ENCODE data around the gene NECTIN1.

NECTIN1 gene

DNA sequence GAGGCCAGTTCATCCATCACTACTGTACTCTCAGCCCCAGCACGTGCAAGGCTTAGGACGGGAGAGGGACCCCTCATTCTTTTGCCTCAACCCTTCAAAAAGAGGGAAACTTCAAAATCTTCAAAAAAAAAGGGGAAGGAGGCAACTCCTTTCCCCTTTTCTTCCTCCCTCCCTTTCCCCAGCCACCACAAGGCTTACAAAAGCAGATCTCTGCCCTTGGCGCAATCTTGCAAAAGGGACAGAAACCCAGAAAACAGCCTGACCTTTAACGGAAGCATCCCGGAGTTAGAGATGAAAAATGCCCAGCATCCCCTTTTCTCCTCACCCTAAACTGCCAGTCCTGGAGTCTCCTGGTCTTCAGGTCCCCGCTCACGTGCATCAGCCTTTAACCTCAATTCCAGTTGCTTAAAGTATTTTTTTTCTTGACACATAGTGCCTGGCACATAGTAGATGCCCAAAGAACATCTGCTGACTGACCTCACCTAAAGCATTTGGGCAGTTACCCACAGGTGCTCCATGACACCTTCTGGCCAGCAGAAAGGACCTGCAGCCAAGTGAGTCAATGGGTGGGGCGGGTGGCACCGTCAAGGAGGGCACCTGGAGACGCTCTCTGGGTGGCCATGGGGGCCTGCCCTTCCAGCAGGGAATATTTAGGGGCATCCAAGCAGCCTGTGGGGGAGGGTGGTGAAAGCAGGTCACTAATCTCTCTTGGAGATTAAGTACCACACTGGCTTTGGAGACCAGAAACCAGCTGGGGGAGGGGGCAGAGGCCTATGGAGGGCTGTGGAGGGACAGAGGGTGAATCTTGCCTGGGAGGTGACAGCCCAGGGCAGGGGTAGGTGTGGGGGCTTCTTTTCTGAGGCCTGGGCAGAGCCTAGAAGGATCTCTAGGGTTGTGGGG, 16.3 kb downstream of the NECTIN1 start:
- H3K4me3 ChIP-seq (replicated peaks in 1 of 2; ENCODE audit: low read depth in 2 of 2, low read length in 2 of 2) = no peak overlapping the region
- TF ChIP-seq, protein P1, sequence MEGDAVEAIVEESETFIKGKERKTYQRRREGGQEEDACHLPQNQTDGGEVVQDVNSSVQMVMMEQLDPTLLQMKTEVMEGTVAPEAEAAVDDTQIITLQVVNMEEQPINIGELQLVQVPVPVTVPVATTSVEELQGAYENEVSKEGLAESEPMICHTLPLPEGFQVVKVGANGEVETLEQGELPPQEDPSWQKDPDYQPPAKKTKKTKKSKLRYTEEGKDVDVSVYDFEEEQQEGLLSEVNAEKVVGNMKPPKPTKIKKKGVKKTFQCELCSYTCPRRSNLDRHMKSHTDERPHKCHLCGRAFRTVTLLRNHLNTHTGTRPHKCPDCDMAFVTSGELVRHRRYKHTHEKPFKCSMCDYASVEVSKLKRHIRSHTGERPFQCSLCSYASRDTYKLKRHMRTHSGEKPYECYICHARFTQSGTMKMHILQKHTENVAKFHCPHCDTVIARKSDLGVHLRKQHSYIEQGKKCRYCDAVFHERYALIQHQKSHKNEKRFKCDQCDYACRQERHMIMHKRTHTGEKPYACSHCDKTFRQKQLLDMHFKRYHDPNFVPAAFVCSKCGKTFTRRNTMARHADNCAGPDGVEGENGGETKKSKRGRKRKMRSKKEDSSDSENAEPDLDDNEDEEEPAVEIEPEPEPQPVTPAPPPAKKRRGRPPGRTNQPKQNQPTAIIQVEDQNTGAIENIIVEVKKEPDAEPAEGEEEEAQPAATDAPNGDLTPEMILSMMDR (IDR thresholded peaks at IDR 0.05; ENCODE audit: low read depth, low read length) = no peak

DNA sequence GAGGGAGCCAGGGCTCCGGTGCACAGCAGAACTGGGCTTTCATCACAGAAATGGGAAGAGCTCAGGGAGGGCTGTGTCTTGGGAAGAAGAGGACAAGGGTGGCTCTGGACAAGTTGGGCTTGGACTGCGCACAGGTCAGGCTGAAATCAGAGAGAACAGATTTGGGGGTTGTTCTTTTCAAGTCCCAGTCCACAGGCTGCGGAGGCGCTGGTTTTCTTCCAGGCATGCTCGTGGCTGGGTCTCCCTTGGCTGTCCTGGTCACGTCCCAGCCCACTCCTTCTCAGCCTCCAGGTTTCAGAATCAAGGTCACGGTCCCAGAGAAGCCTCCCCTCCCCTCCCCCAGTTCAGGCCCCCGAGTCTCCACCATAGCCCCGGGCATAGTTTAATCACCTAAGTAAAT, 17.0 kb downstream of the NECTIN1 start:
- H3K4me3 ChIP-seq (replicated peaks in 1 of 2; ENCODE audit: low read depth in 2 of 2, low read length in 2 of 2) = no peak overlapping the region
- TF ChIP-seq, protein P1 (IDR thresholded peaks at IDR 0.05; ENCODE audit: low read depth, low read length) = no peak
- DNase-seq (ENCODE audit: low read depth in 2 of 2) = no peak

More for the DNA sequence above, 16.3 kb downstream of the NECTIN1 start:
- no peak for DNase-seq (ENCODE audit: low read depth in 2 of 2)

DNA sequence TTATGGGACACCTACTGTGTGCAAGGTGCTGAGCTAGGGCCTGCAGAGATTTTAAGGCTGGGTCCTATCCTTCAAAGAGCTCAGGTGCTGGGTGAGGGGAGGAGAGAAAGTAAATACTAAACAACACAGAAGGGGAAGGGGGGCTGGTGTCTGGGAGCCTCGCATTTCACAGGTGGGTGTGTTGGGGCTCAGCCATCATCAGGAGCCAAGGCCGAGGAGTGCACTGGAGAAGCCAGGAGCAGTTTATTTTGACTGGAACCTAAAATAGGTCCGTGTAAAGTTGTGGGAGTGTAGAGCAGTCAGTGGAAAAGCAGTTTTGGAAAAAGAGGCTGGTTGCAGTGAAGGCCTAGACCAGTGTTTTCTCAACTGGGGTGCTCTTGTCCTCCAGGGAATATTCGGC, 17.5 kb downstream of the NECTIN1 start:
- H3K4me3 ChIP-seq (replicated peaks in 1 of 2; ENCODE audit: low read depth in 2 of 2, low read length in 2 of 2) = no peak overlapping the region
- TF ChIP-seq, protein P1 (IDR thresholded peaks at IDR 0.05; ENCODE audit: low read depth, low read length) = no peak
- no peak for DNase-seq (ENCODE audit: low read depth in 2 of 2)

DNA sequence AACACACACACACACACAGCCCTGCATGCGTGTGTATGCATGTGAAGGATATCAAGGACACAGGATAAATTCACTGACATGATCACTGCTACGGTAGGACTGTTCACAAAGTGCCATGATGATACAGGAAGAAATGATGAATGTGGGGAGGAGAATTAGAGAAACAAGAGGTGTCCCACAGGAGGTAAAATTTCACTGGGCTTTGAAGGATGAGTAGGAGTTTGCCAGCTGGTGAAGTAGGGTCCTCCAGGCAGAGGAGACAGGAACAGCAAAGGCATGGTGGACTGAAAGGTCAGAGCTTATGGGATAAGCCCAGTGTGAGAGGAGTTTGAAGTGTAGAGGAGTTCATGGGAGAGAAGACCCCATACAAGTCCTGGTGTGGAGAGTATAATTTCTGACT, 18.6 kb downstream of the NECTIN1 start:
- DNase-seq (ENCODE audit: low read depth in 2 of 2) = no peak
- H3K4me3 ChIP-seq (replicated peaks in 1 of 2; ENCODE audit: low read depth in 2 of 2, low read length in 2 of 2) = no peak overlapping the region
- TF ChIP-seq, protein P1 (IDR thresholded peaks at IDR 0.05; ENCODE audit: low read depth, low read length) = no peak

DNA sequence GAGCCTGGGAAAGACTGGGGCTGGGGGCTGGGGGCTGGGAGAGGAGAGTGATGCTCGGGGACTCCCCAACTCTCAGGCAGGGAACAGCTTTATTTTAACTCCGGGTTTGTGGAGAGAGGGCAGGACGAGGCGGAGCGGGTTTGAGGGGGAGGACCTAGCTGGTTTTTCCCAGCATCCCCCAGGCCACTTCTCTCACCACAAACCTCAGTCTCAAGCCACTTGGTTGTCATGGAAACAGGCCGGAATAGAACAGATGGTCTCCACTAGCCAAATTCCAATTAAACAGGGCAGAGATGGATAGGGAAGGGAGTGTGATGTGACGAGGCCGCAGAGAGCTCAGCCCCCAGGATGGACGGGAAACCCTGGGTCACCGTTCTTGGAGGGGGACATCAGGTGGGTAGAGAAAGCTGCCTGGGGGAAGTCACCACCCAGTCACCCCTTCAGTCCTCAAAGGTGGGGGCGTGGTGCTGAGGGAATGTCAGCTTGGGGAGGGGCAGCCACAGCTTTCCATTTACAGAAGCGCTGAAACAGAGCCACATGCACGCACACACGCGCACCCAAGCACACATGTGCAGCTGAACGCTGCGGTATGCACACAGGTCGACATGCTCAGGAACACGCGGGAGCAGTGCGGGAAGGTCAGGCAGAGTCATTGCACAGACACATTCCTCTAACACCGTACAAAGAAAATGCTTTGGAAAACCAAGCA, 19.2 kb downstream of the NECTIN1 start:
- no peak overlapping the region for H3K4me3 ChIP-seq (replicated peaks in 1 of 2; ENCODE audit: low read depth in 2 of 2, low read length in 2 of 2)
- peak; percentile 48 to 75 for DNase-seq (ENCODE audit: low read depth in 2 of 2)

DNA sequence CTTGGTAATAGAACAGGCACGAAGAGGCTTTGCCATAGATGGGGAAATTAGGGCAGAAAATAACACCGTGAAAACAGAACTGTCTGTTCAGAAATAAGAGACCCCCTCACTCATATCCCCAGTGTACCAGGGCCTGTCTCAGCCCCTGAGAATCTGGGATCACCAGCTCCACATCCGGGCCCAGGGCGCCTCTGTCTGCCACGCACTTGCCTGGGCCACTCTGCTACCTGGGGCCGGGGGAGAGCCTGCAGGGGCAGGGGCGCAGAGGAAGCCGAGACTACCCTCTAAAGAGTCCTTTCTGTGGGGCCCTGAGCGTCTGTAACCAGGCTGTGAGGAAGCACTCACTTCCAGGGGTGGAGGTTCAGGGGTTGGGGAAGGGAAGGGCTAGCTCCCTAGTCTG, 19.8 kb downstream of the NECTIN1 start:
- DNase-seq (ENCODE audit: low read depth in 2 of 2) = no peak
- H3K4me3 ChIP-seq (replicated peaks in 1 of 2; ENCODE audit: low read depth in 2 of 2, low read length in 2 of 2) = no peak overlapping the region
- TF ChIP-seq, protein P1 (IDR thresholded peaks at IDR 0.05; ENCODE audit: low read depth, low read length) = no peak

More for the DNA sequence above, 19.2 kb downstream of the NECTIN1 start:
- TF ChIP-seq, protein P1 (IDR thresholded peaks at IDR 0.05; ENCODE audit: low read depth, low read length) = no peak

All from cardiac fibroblast (primary cell).